KMS-11 (cell line): Measurements from ENCODE around the gene NOP58.

ENCODE experiments used
- H2AFZ ChIP-seq: fragments of 200-600 bp; sonication (generic); 2 replicates; pipeline ENCODE4 v1.6.1; 2016; ENCODE audit warnings: antibody characterized with exemption, mixed run types, low read depth
- H3K27ac ChIP-seq: fragments of 200-600 bp; sonication (generic); 2 replicates; pipeline ENCODE4 v1.6.1; 2016; ENCODE audit warnings: mild to moderate bottlenecking, mixed run types
- H3K27me3 ChIP-seq: fragments of 200-600 bp; sonication (generic); 2 replicates; pipeline ENCODE4 v1.6.1; 2017; ENCODE audit warnings: mild to moderate bottlenecking, low read depth, mixed run types, moderate library complexity; ENCODE audit not compliant: insufficient read depth
- H3K36me3 ChIP-seq: fragments of 200-600 bp; sonication (generic); 2 replicates; pipeline ENCODE4 v1.6.1; 2017; ENCODE audit warnings: mild to moderate bottlenecking, mixed run types; ENCODE audit not compliant: insufficient read depth
- H3K4me1 ChIP-seq: fragments of 200-600 bp; sonication (generic); 2 replicates; pipeline ENCODE4 v1.6.1; 2016; ENCODE audit warnings: mild to moderate bottlenecking, low read depth, mixed run types; ENCODE audit not compliant: poor library complexity, severe bottlenecking
- H3K4me2 ChIP-seq: fragments of 200-600 bp; sonication (generic); 2 replicates; pipeline ENCODE4 v1.7.0; 2016; ENCODE audit warnings: mild to moderate bottlenecking, mixed run types
- H3K4me3 ChIP-seq: fragments of 200-600 bp; sonication (generic); IDR thresholded peaks from 2 replicates; pipeline ENCODE4 v1.6.1; 2017; ENCODE audit warnings: low read depth, low read length, mixed read lengths; ENCODE audit not compliant: insufficient read depth
- H3K79me2 ChIP-seq: fragments of 200-600 bp; sonication (generic); 2 replicates; pipeline ENCODE4 v1.6.1; 2016; ENCODE audit warnings: low read depth, mixed run types; ENCODE audit not compliant: insufficient read depth
- H3K9ac ChIP-seq: fragments of 200-600 bp; sonication (generic); 2 replicates; pipeline ENCODE4 v1.6.1; 2016; ENCODE audit warnings: mild to moderate bottlenecking, mixed run types
- H4K20me1 ChIP-seq: fragments of 200-600 bp; sonication (generic); 2 replicates; pipeline ENCODE4 v1.6.1; 2016; ENCODE audit warnings: mild to moderate bottlenecking, mixed run types; ENCODE audit not compliant: insufficient read depth
- TF ChIP-seq, protein P1 (sequence below): fragments of 200-600 bp; sonication (generic); conservative IDR thresholded peaks from 2 replicates; pipeline ENCODE4 v1.6.1; 2017; ENCODE audit warnings: low read depth, mild to moderate bottlenecking, antibody characterized with exemption, low read length, moderate library complexity, mixed read lengths

Gene NOP58

DNA sequence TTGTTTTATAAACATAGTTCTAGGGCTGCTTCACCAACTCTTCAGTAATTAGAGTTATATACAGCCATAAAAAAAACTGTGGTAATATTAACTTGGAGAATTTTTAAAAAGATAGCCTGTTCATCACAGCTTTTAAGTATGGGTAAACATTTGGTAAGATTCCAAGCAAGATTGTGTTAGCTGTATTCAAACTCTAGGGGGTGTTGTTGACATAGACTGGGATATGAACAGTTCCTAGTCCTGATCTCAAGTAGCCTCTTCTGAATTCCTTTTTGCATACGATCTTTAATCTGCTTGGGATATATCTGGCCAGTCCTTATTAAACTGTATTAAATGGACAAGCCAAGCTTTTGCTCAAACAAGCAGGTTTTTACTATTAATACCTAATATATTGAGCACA, 13.4 kb downstream of the NOP58 start:
- Histone ChIP-seq H3K36me3 (peaks cover 31% of the 10 kb centered on the region; the same call in 1 of the 2 replicates), H3K4me3 (no peak overlapping the region), H3K27me3 (no peaks in the 10 kb centered on the region), H3K4me1 (peaks cover 8% of the 10 kb centered on the region), H4K20me1 (peaks cover 32% of the 10 kb centered on the region), H2AFZ (no peak overlapping the region), H3K9ac (no peak overlapping the region), H3K4me2 (no peak overlapping the region), H3K27ac (0 out of 2 replicates have a peak overlapping the region, but pooled peaks have one; percentile 7), H3K79me2 (peaks cover 95% of the 10 kb centered on the region)
- TF ChIP-seq, protein P1, sequence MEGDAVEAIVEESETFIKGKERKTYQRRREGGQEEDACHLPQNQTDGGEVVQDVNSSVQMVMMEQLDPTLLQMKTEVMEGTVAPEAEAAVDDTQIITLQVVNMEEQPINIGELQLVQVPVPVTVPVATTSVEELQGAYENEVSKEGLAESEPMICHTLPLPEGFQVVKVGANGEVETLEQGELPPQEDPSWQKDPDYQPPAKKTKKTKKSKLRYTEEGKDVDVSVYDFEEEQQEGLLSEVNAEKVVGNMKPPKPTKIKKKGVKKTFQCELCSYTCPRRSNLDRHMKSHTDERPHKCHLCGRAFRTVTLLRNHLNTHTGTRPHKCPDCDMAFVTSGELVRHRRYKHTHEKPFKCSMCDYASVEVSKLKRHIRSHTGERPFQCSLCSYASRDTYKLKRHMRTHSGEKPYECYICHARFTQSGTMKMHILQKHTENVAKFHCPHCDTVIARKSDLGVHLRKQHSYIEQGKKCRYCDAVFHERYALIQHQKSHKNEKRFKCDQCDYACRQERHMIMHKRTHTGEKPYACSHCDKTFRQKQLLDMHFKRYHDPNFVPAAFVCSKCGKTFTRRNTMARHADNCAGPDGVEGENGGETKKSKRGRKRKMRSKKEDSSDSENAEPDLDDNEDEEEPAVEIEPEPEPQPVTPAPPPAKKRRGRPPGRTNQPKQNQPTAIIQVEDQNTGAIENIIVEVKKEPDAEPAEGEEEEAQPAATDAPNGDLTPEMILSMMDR = peak; percentile 42; the same call in 1 of the 2 replicates

DNA sequence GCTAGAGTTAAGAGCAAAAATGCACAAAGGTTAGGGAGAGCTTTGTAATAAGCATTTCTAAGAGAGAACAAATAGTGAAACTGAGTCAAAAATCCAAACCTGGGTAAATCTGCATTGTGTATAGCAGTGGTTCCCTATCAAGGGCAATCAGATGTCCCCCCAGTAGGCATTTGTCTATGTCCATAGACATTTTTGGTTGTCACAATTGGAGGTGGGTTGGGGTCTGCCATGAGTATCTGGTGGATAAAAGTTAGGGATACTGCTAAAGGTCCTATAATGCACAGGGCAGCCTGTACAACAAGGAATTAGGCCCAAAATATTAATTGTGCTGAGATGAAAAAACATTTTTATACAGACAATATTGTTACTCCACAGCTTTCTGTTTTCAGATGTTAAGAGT, 21.0 kb downstream of the NOP58 start:
- H4K20me1 ChIP-seq = peaks cover under 1% of the 10 kb centered on the region; the same call in 1 of the 2 replicates
- TF ChIP-seq, protein P1 = no peak

DNA sequence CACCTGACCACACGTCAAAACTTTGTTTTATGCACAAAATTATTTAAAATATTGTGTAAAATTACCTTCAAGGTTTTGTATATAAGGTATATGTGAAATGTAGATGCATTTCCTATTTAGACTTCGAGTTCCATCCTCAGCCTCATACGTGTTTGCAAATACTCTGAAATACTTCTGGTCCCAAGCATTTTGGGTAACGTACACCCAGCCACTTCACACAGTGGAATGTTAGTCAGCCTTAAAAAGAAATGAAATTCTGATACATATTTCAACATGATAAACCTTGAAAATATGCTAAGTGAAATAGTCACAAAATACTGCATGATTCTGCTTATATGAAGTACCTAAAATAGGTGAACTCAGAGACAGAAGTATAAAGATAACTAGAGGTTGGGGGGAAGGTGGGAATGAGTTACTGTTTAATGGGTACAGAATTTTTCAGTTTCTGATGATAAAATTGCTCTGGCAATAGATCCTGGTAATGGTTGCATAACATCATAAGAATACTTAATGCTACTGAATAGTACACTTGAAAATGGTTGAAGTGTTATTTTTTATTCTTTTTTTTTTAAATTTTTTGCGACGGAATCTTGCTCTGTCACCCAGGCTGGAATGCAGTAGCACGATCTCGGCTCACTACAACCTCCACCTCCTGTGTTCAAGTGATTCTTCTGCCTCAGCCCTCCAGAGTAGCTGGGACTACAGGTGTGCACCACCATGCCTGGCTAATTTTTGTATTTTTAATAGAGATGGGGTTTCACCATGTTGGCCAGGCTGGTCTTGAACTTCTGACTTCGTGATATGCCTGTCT, 24.0 kb downstream of the NOP58 start:
- TF ChIP-seq, protein P1 = no peak
- Histone ChIP-seq H3K4me2 (no peak overlapping the region), H2AFZ (no peak overlapping the region), H3K4me3 (no peak overlapping the region), H3K4me1 (peaks cover 6% of the 10 kb centered on the region), H3K36me3 (peaks cover 39% of the 10 kb centered on the region; the same call in 1 of the 2 replicates), H4K20me1 (no peaks in the 10 kb centered on the region), H3K27ac (no peak overlapping the region), H3K9ac (no peak overlapping the region), H3K27me3 (no peaks in the 10 kb centered on the region), H3K79me2 (peaks cover 15% of the 10 kb centered on the region; the same call in 1 of the 2 replicates)

More for the DNA sequence above, 21.0 kb downstream of the NOP58 start:
- Histone ChIP-seq H3K4me3 (no peak overlapping the region), H3K4me1 (peaks cover 6% of the 10 kb centered on the region), H3K27me3 (no peaks in the 10 kb centered on the region), H2AFZ (no peak overlapping the region), H3K79me2 (peaks cover 34% of the 10 kb centered on the region; the same call in 1 of the 2 replicates), H3K36me3 (peaks cover 55% of the 10 kb centered on the region; the same call in 1 of the 2 replicates), H3K27ac (no peak overlapping the region), H3K4me2 (no peak overlapping the region), H3K9ac (no peak overlapping the region)

DNA sequence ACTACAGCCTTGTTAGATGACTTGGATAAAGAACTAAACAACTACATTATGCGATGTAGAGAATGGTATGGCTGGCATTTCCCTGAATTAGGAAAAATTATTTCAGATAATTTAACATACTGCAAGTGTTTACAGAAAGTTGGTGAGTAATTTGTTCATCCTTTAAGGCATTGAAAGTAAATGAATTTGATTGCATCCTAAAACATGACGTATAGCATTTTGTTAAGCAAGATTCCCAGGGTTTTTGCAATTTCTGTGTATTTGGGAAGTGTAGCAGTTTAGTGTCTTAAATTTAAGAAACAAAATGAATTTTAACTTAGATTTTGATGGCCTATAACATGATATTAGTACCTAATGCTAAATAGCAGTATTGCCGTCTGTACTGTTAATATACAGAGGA, 24.8 kb downstream of the NOP58 start:
- no peak overlapping the region for H3K27ac ChIP-seq
- no peaks in the 10 kb centered on the region for H3K27me3 ChIP-seq
- no peak overlapping the region for H2AFZ ChIP-seq
- H4K20me1 ChIP-seq = no peaks in the 10 kb centered on the region
- H3K79me2 ChIP-seq = peaks cover 15% of the 10 kb centered on the region; the same call in 1 of the 2 replicates
- TF ChIP-seq, protein P1 = no peak
- peaks cover 39% of the 10 kb centered on the region; the same call in 1 of the 2 replicates for H3K36me3 ChIP-seq
- H3K4me3 ChIP-seq = no peak overlapping the region
- peaks cover 6% of the 10 kb centered on the region for H3K4me1 ChIP-seq
- no peak overlapping the region for H3K9ac ChIP-seq
- no peak overlapping the region for H3K4me2 ChIP-seq
